Stimulated activated naive CD4-positive, alpha-beta T cell treated with Interleukin-2 at 50 U/mL for 16 hours (primary cell): Measurements from ENCODE around the gene PCDHA8.
"Not testable (repeated sequence)": the region's sequence is repeated elsewhere in the genome, so short reads cannot be mapped to it uniquely, and the experiment has no call there.

Experiments used
- DNase-seq: peaks from one replicate; lab custom pipeline; 2025; lab: John Stamatoyannopoulos, UW

The PCDHA8 gene

GRCh38 chr5:140829511-140830501, 11.2 kb upstream of the PCDHA8 start:
- not testable (repeated sequence) for DNase-seq

- no peak for DNase-seq
Observed at GRCh38 chr5:140833993-140834392, 7.0 kb upstream of the PCDHA8 start, which contains the start of gene PCDHA7. PCDHA7 (plus strand) TSS chr5:140834269; CDS start chr5:140834384, 115 bp downstream.

- not testable (repeated sequence) for DNase-seq
Observed at GRCh38 chr5:140834439-140835008, 6.5 kb upstream of the PCDHA8 start.

GRCh38 chr5:140835622-140836510, 5.1 kb upstream of the PCDHA8 start:
- DNase-seq: no peak

GRCh38 chr5:140842798-140843733, 2.1 kb downstream of the PCDHA8 start:
- no peak for DNase-seq

- DNase-seq: not testable (repeated sequence)
Observed at GRCh38 chr5:140848139-140849102, 7.4 kb downstream of the PCDHA8 start, which contains the start of gene PCDHA9. PCDHA9 (plus strand) TSS chr5:140848382; CDS start chr5:140848496, 114 bp downstream.

- DNase-seq: not testable (repeated sequence)
Observed at GRCh38 chr5:140849831-140850634, 9.0 kb downstream of the PCDHA8 start.

GRCh38 chr5:140855772-140856674, 15.0 kb downstream of the PCDHA8 start, which contains the start of gene PCDHA10:
PCDHA10 (plus strand) TSS chr5:140855897; CDS start chr5:140856049, 152 bp downstream.
- DNase-seq: no peak

- no peak for DNase-seq
Observed at GRCh38 chr5:140857177-140857986, 16.4 kb downstream of the PCDHA8 start.

GRCh38 chr5:140857987-140858240, 16.9 kb downstream of the PCDHA8 start:
- DNase-seq: no peak

GRCh38 chr5:140862441-140863295, 21.7 kb downstream of the PCDHA8 start:
- no peak for DNase-seq

GRCh38 chr5:140868721-140869554, 28.0 kb downstream of the PCDHA8 start, which contains the start of gene PCDHA11:
PCDHA11 (plus strand) TSS chr5:140868957; CDS start chr5:140869104, 147 bp downstream.
- DNase-seq: no peak

- no peak for DNase-seq
Observed at GRCh38 chr5:140869555-140869886, 28.5 kb downstream of the PCDHA8 start.

- no peak for DNase-seq
Observed at GRCh38 chr5:140870221-140871201, 29.5 kb downstream of the PCDHA8 start.
